Osteoblast (primary cell): ENCODE results near the gene ARL6. TPM values are rescaled to one million over a fixed set of nuclear protein-coding genes. Genes with fewer than 3 reads are reported as not detected.

Experiments used
- DNase-seq: peaks from one replicate; pipeline ENCODE4 v3.0.0; 2011; ENCODE audit warnings: low spot score, mixed read lengths; ENCODE audit not compliant: insufficient read length; ENCODE audit errors: missing footprints
- H2AFZ ChIP-seq: 2 replicates; pipeline ENCODE4 v1.6.0; 2011; ENCODE audit warnings: mild to moderate bottlenecking, low read length
- H3K27ac ChIP-seq: 2 replicates; pipeline ENCODE4 v1.5.1; 2011; ENCODE audit warnings: mild to moderate bottlenecking, low read depth, low read length, moderate library complexity
- H3K27me3 ChIP-seq: 2 replicates; pipeline ENCODE4 v1.6.0; 2012; ENCODE audit warnings: mild to moderate bottlenecking, control low read depth, inconsistent platforms, low read length, moderate library complexity; ENCODE audit not compliant: insufficient read depth
- H3K36me3 ChIP-seq: 2 replicates; pipeline ENCODE4 v1.5.1; 2011; ENCODE audit warnings: mild to moderate bottlenecking, low read length, control low read depth, moderate library complexity; ENCODE audit not compliant: insufficient read depth
- H3K4me1 ChIP-seq: 2 replicates; pipeline ENCODE4 v1.5.1; 2011; ENCODE audit warnings: mild to moderate bottlenecking, low read length, control low read depth, moderate library complexity; ENCODE audit not compliant: insufficient read depth
- H3K4me2 ChIP-seq: 2 replicates; pipeline ENCODE4 v1.6.0; 2011; ENCODE audit warnings: mild to moderate bottlenecking, low read length; ENCODE audit not compliant: insufficient read depth
- H3K4me3 ChIP-seq: fragments of 200-600 bp; sonication (generic); 3 replicates; pipeline ENCODE4 v1.5.1; 2012; ENCODE audit warnings: mild to moderate bottlenecking, low read length, inconsistent platforms; ENCODE audit not compliant: insufficient read depth
- H3K79me2 ChIP-seq: 2 replicates; pipeline ENCODE4 v1.6.0; 2012; ENCODE audit warnings: mild to moderate bottlenecking, low read length, control low read depth, inconsistent platforms; ENCODE audit not compliant: insufficient read depth
- H3K9me3 ChIP-seq: 2 replicates; pipeline ENCODE4 v1.5.1; 2011; ENCODE audit warnings: low read depth, low read length, control low read depth
- H4K20me1 ChIP-seq: 2 replicates; pipeline ENCODE4 v1.6.0; 2012; ENCODE audit warnings: mild to moderate bottlenecking, low read length, control low read depth; ENCODE audit not compliant: insufficient read depth
- CTCF ChIP-seq: IDR thresholded peaks from 2 replicates; pipeline ENCODE4 v1.5.1; 2011; ENCODE audit warnings: mild to moderate bottlenecking, low read depth, low read length, moderate library complexity; ENCODE audit errors: extremely low read depth
- total RNA-seq: library from RNA; depleted of rRNA; stranded (reverse); fragments of >200 nt; gene quantifications from 2 replicates; pipeline ENCODE4 v1.2.3, GENCODE V29; 2012

Gene ARL6
- total RNA-seq, 1 donor, result 11.6 TPM

- H4K20me1 ChIP-seq, result no peaks in the 10 kb centered on the region
- H2AFZ ChIP-seq, result peak overlapping the region; percentile 93
- no peak for TF ChIP-seq CTCF
- H3K4me1 ChIP-seq, result peaks cover 15% of the 10 kb centered on the region
- no peaks in the 10 kb centered on the region for H3K36me3 ChIP-seq
- H3K4me3 ChIP-seq, result peak overlapping the region; percentile 92
- H3K79me2 ChIP-seq, result peaks cover 11% of the 10 kb centered on the region
- H3K4me2 ChIP-seq, result peak overlapping the region; percentile 93
- no peaks in the 10 kb centered on the region for H3K9me3 ChIP-seq
- DNase-seq, result no peak
- peak overlapping the region; percentile 72 for H3K27ac ChIP-seq
- no peaks in the 10 kb centered on the region for H3K27me3 ChIP-seq
Measured at GRCh38 chr3:97763586-97764406, 762 bp upstream of the ARL6 start.

DNA sequence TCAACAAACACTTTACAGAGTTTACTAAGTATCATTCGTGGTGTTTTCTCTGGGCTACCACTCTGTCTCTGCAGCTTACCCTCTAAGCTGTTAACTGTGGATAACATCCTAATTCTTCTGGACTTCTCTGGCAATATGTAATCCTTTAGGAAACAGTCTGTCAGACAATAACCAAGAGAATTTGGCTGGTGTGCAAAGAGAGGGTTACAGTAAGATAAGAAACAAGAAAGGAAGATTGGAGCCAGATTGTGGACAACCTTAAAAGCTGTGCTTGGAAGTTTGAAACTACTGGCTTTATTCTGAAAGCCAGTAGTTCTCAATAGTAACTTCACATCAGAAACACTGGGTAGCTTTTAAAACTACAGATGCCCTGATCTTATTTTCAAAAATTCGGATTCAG lies 778 bp downstream of the ARL6 start:
- H3K36me3 ChIP-seq, result no peaks in the 10 kb centered on the region
- no peak for DNase-seq
- H3K79me2 ChIP-seq, result peaks cover 11% of the 10 kb centered on the region
- peaks cover 15% of the 10 kb centered on the region for H3K4me1 ChIP-seq
- TF ChIP-seq CTCF, result no peak
- peak overlapping the region; percentile 93 for H3K4me2 ChIP-seq
- H3K27ac ChIP-seq, result peak overlapping the region; percentile 72
- H2AFZ ChIP-seq, result peak overlapping the region; percentile 93
- H3K4me3 ChIP-seq, result peak overlapping the region; percentile 92
- H4K20me1 ChIP-seq, result no peaks in the 10 kb centered on the region
- no peaks in the 10 kb centered on the region for H3K9me3 ChIP-seq
- no peaks in the 10 kb centered on the region for H3K27me3 ChIP-seq

- no peak overlapping the region for H2AFZ ChIP-seq
- no peaks in the 10 kb centered on the region for H3K4me1 ChIP-seq
- H3K9me3 ChIP-seq, result no peaks in the 10 kb centered on the region
- no peak for TF ChIP-seq CTCF
- H4K20me1 ChIP-seq, result no peaks in the 10 kb centered on the region
- no peaks in the 10 kb centered on the region for H3K79me2 ChIP-seq
- no peak overlapping the region for H3K4me2 ChIP-seq
- no peaks in the 10 kb centered on the region for H3K36me3 ChIP-seq
- H3K27me3 ChIP-seq, result no peaks in the 10 kb centered on the region
- no peak overlapping the region for H3K4me3 ChIP-seq
- H3K27ac ChIP-seq, result no peak overlapping the region
- peak; percentile 13 for DNase-seq
Measured at GRCh38 chr3:97772926-97773325, 8.4 kb downstream of the ARL6 start.

- Histone ChIP-seq H3K79me2 (no peaks in the 10 kb centered on the region), H4K20me1 (no peaks in the 10 kb centered on the region), H3K27me3 (no peaks in the 10 kb centered on the region), H3K4me3 (no peak overlapping the region), H3K27ac (no peak overlapping the region), H3K4me2 (no peak overlapping the region), H3K9me3 (no peaks in the 10 kb centered on the region), H2AFZ (no peak overlapping the region), H3K36me3 (no peaks in the 10 kb centered on the region), H3K4me1 (no peaks in the 10 kb centered on the region)
- DNase-seq, result no peak
- TF ChIP-seq CTCF, result no peak
Measured at GRCh38 chr3:97778152-97778551, 13.6 kb downstream of the ARL6 start.
